Adrenal gland (tissue), 12 donors: ENCODE data around the gene PEF1. TPM values are rescaled to one million over a fixed set of nuclear protein-coding genes. Genes with fewer than 3 reads are reported as not detected.

ENCODE experiments used
- DNase-seq, 7 donors: peaks; one replicate each; pipeline ENCODE4 v3.0.0-alpha.2; 2019 to 2020
- H3K27ac ChIP-seq, 5 donors: fragments of 200-600 bp; sonication (generic) in 4 of 5; 1 replicate in 3 of 5; 2 replicates in 2 of 5; pipeline versions ENCODE4 v1.5.1 to v1.8.0; 2016 to 2020; ENCODE audit warnings: mild to moderate bottlenecking in 1 of 5
- H3K27me3 ChIP-seq: fragments of 200-600 bp; 2 replicates; pipeline ENCODE4 v1.8.0; 2021
- H3K36me3 ChIP-seq, 2 donors: fragments of 200-600 bp; replicated peaks in 1 of 2; 1 replicate in 1 of 2; 2 replicates in 1 of 2; pipeline versions ENCODE4 v1.5.1 to v1.8.0; 2018 to 2022
- H3K4me1 ChIP-seq, 2 donors: fragments of 200-600 bp; replicated peaks in 1 of 2; 1 replicate in 1 of 2; 2 replicates in 1 of 2; pipeline versions ENCODE4 v1.5.1 to v1.8.0; 2018 to 2021
- H3K4me3 ChIP-seq, 4 donors: fragments of 200-600 bp; sonication (generic) in 3 of 4; one replicate each; pipeline ENCODE4 v1.5.1; 2016 to 2018
- H3K9me3 ChIP-seq, 3 donors: fragments of 200-600 bp; sonication (generic) in 1 of 3; replicated peaks in 1 of 3; 1 replicate in 2 of 3; 2 replicates in 1 of 3; pipeline versions ENCODE4 v1.5.1 to v1.8.0; 2016 to 2021
- POLR2A ChIP-seq, 2 donors: fragments of 450-650 bp; IDR thresholded peaks; one replicate each; pipeline ENCODE4 v1.6.1; 2017; ENCODE audit warnings: antibody characterized with exemption in 2 of 2, mild to moderate bottlenecking in 2 of 2, moderate library complexity in 1 of 2
- WGBS, 4 donors: extraction: QIAGEN DNeasy Blood & Tissue Kit in 2 of 4; methylation state at CpG; one replicate each; pipeline versions ENCODE4 v1.1.5 to v1.1.7; 2013 to 2017; 5-methylcytosine and 5-hydroxymethylcytosine counted together
- intact Hi-C, 2 donors: fragments of 100-400 bp; cut with DNase I; formaldehyde crosslinking; loops; one replicate each; pipeline versions ENCODE4 v1.14.1 to v1.15.0; 2022 to 2023
- polyA plus RNA-seq, 3 donors: library from polyadenylated mRNA; stranded (reverse); fragments of 200-250 nt in 2 of 3; fragments of 350-450 nt in 1 of 3; fragmentation: Illumina TruSeq in 1 of 3; extraction: RNeasy Lipid Tissue Mini Kit (QIAGEN cat#74804) in 1 of 3; gene quantifications; one replicate each; pipeline ENCODE4 v1.2.3, GENCODE V29; 2013 to 2014
- total RNA-seq, 9 donors: library from RNA; depleted of rRNA in 4 of 9; stranded (reverse); fragments of >200 nt in 4 of 9; fragments of 120-200 nt in 1 of 9; fragmentation: NEBNext Ultra II Directional in 1 of 9; extraction: Animal tissue kit (Norgen Biotek cat#: 25700) in 1 of 9; gene quantifications; one replicate each; pipeline versions ENCODE4 v1.1.0 to v1.2.4, GENCODE V29; 2013 to 2023
- TF ChIP-seq, protein P1 (sequence below), 6 experiments: fragments of 450-650 bp in 4 of 6; fragments of 200-600 bp in 2 of 6; sonication (generic) in 1 of 6; IDR thresholded peaks; 1 replicate in 5 of 6; 2 replicates in 1 of 6; pipeline versions ENCODE4 v1.5.1 to v1.8.0; 2016 to 2021; ENCODE audit warnings: antibody characterized with exemption in 6 of 6, mild to moderate bottlenecking in 2 of 6, moderate library complexity in 1 of 6
- donor health status: healthy with polysubstance abuse.
- donor health status: Bipolar disorder and iron deficiency.
- donor health status: DM: yes; HTN: yes; CAD: no.
- donor health status: DM: no; HTN: no; CAD: no.
- donor health status: DM: no; HTN: no; CAD: no.
- donor health status: DM: yes; HTN: yes; CAD: no.

The PEF1 gene
- total and polyA plus RNA-seq, 12 donors, result 58.2 to 132 (median 86.2) TPM

DNA sequence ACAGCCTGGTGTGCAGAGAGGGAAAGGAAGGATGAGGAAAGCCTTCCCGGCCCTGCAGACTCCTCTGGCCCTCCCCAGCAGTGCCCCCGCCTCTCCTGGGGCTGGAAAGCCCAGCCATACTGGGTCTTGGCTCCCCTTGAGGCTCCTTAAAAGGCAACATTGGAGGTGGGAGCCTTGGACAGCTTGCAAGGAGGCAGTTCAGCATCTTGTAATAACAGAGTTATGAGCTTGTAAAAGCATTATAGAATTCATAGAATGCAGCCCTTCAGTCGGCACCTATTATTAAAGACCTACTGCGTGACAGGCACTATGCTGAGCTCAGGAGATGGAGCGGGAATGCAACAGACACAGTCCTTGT is 64.2 kb downstream of the PEF1 start:
- peak overlapping the region in 4 of 5 donors; percentile 13 to 83 (median 64) for H3K27ac ChIP-seq
- WGBS, 4 donors, result 51 to 60% (median 58%) methylated on average over 5 of the region's 5 CpGs
- H3K36me3 ChIP-seq, result no peaks in the 10 kb centered on the region
- H3K4me1 ChIP-seq, result peaks cover 10 to 32% of the 10 kb centered on the region in 2 donors
- no peaks in the 10 kb centered on the region for H3K9me3 ChIP-seq
- TF ChIP-seq, protein P1, sequence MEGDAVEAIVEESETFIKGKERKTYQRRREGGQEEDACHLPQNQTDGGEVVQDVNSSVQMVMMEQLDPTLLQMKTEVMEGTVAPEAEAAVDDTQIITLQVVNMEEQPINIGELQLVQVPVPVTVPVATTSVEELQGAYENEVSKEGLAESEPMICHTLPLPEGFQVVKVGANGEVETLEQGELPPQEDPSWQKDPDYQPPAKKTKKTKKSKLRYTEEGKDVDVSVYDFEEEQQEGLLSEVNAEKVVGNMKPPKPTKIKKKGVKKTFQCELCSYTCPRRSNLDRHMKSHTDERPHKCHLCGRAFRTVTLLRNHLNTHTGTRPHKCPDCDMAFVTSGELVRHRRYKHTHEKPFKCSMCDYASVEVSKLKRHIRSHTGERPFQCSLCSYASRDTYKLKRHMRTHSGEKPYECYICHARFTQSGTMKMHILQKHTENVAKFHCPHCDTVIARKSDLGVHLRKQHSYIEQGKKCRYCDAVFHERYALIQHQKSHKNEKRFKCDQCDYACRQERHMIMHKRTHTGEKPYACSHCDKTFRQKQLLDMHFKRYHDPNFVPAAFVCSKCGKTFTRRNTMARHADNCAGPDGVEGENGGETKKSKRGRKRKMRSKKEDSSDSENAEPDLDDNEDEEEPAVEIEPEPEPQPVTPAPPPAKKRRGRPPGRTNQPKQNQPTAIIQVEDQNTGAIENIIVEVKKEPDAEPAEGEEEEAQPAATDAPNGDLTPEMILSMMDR (IDR thresholded peaks at IDR 0.05), result no peak
- no peak for TF ChIP-seq POLR2A (IDR thresholded peaks at IDR 0.05)
- H3K4me3 ChIP-seq, result peak overlapping the region in 1 of 4 donors; percentile 26
- DNase-seq, result no peak
- intact Hi-C loops, result no loop called here
- no peaks in the 10 kb centered on the region for H3K27me3 ChIP-seq

Other genes starting within 250 kb of the PEF1 start
- 10 to 100 TPM in 8 of 9 donors, under 1 TPM in 1; 0.94 to 35.8 (median 18.8) TPM for gene SERINC2, start 231.7 kb downstream of the PEF1 start, total RNA-seq
- gene SERINC2, start 231.7 kb downstream of the PEF1 start, polyA plus RNA-seq, result 10 to 100 TPM in 2 of 3 donors, 1 to 10 TPM in 1; 8.3 to 34.0 (median 19.7) TPM
- 100 to 1,000 TPM in 4 of 9 donors, 10 to 100 TPM in 5; 31.7 to 294 (median 90.2) TPM for gene TINAGL1, start 68.4 kb downstream of the PEF1 start, total RNA-seq
- gene TINAGL1, start 68.4 kb downstream of the PEF1 start, polyA plus RNA-seq, result 100 to 1,000 TPM in 1 of 3 donors, 10 to 100 TPM in 2; 22.7 to 146 (median 89.5) TPM
- 1 to 10 TPM in 2 of 9 donors, under 1 TPM in 2, not detected in 5; 0.11 to 2.8 (median 1.3) TPM for gene HCRTR1, start 27.2 kb downstream of the PEF1 start, total RNA-seq
- gene HCRTR1, start 27.2 kb downstream of the PEF1 start, polyA plus RNA-seq, result 1 to 10 TPM in 1 of 3 donors, under 1 TPM in 2; 0.18 to 3.5 (median 0.67) TPM
- gene COL16A1, start 59.1 kb upstream of the PEF1 start, total RNA-seq, result 10 to 100 TPM; 16.9 to 41.2 (median 26.3) TPM
- 100 to 1,000 TPM in 1 of 3 donors, 10 to 100 TPM in 1, 1 to 10 TPM in 1; 6.1 to 129 (median 49.8) TPM for gene COL16A1, start 59.1 kb upstream of the PEF1 start, polyA plus RNA-seq
- gene ADGRB2, start 119.5 kb upstream of the PEF1 start, total RNA-seq, result 10 to 100 TPM in 1 of 9 donors, 1 to 10 TPM in 8; 2.2 to 15.1 (median 4.6) TPM
- 10 to 100 TPM in 1 of 3 donors, 1 to 10 TPM in 2; 1.8 to 57.3 (median 9.2) TPM for gene ADGRB2, start 119.5 kb upstream of the PEF1 start, polyA plus RNA-seq
- gene SPOCD1, start 171.1 kb upstream of the PEF1 start, total RNA-seq, result 1 to 10 TPM in 1 of 9 donors, under 1 TPM in 8; 0.09 to 1.9 (median 0.61) TPM
- 1 to 10 TPM in 2 of 3 donors, under 1 TPM in 1; 0.46 to 2.4 (median 1.3) TPM for gene SPOCD1, start 171.1 kb upstream of the PEF1 start, polyA plus RNA-seq